GM21737 (cell line): Measurements from ENCODE around the gene CTU2.

Source experiments
- ATAC-seq: cut with Tn5 transposase; IDR thresholded peaks from one replicate; pipeline ENCODE4 v1.9.1; 2021; ENCODE audit warnings: mild to moderate bottlenecking, moderate library complexity; ENCODE audit not compliant: unreplicated experiment

CTU2 gene

GRCh38 chr16:88759245-88759975 lies 53.1 kb downstream of the CTU2 start:
- no peak for ATAC-seq

- no peak for ATAC-seq
Measured at GRCh38 chr16:88759976-88760350, 53.7 kb downstream of the CTU2 start.

GRCh38 chr16:88760424-88761142 lies 54.3 kb downstream of the CTU2 start:
- ATAC-seq: no peak

- ATAC-seq: no peak
Measured at GRCh38 chr16:88761143-88761534, 54.8 kb downstream of the CTU2 start.

GRCh38 chr16:88761830-88762229 lies 55.5 kb downstream of the CTU2 start:
- ATAC-seq: no peak

GRCh38 chr16:88762258-88762870 lies 56.1 kb downstream of the CTU2 start:
- ATAC-seq: no peak

GRCh38 chr16:88762941-88763340 lies 56.6 kb downstream of the CTU2 start:
- ATAC-seq: no peak

GRCh38 chr16:88763502-88764053 lies 57.3 kb downstream of the CTU2 start:
- ATAC-seq: no peak

GRCh38 chr16:88764080-88764479 lies 57.8 kb downstream of the CTU2 start:
- ATAC-seq: no peak

GRCh38 chr16:88764913-88765349 lies 58.6 kb downstream of the CTU2 start:
- no peak for ATAC-seq
